Aorta (tissue), 5 donors: ENCODE measurements around the gene FAM185A. TPM values are rescaled to one million over a fixed set of nuclear protein-coding genes. Genes with fewer than 3 reads are reported as not detected.
"Not testable (repeated sequence)": the region's sequence is repeated elsewhere in the genome, so short reads cannot be mapped to it uniquely, and the experiment has no call there.

Experiments
- ATAC-seq: fragments of 200-7000 bp; cut with Tn5 transposase; one replicate; pipeline ENCODE4 v1.9.1; 2022; ENCODE audit warnings: moderate library complexity; ENCODE audit not compliant: low FRiP score
- DNase-seq, 2 donors: peaks; one replicate each; pipeline ENCODE4 v3.0.0-alpha.2; 2020
- H3K27ac ChIP-seq, 2 donors: one replicate each; pipeline ENCODE4 v1.5.1; 2013; ENCODE audit warnings: low read length in 2 of 2, mild to moderate bottlenecking in 2 of 2, moderate library complexity in 2 of 2, control low read depth in 1 of 2, inconsistent platforms in 1 of 2, low read depth in 1 of 2
- H3K27me3 ChIP-seq, 2 donors: one replicate each; pipeline ENCODE4 v1.6.1; 2013; ENCODE audit warnings: control low read depth in 1 of 2, low read length in 1 of 2, mild to moderate bottlenecking in 1 of 2, moderate library complexity in 1 of 2; ENCODE audit not compliant: insufficient read depth in 2 of 2, control insufficient read depth in 1 of 2
- H3K36me3 ChIP-seq, 2 donors: one replicate each; pipeline ENCODE4 v1.6.1; 2013; ENCODE audit warnings: control low read depth in 1 of 2, low read length in 1 of 2, mild to moderate bottlenecking in 1 of 2; ENCODE audit not compliant: insufficient read depth in 2 of 2, control insufficient read depth in 1 of 2
- H3K4me1 ChIP-seq, 2 donors: one replicate each; pipeline ENCODE4 v1.6.1; 2013; ENCODE audit warnings: low read length in 2 of 2, control low read depth in 1 of 2, mild to moderate bottlenecking in 1 of 2, moderate library complexity in 1 of 2; ENCODE audit not compliant: insufficient read depth in 2 of 2, control insufficient read depth in 1 of 2
- H3K4me3 ChIP-seq, 2 donors: one replicate each; pipeline ENCODE4 v1.5.1; 2013; ENCODE audit warnings: low read length in 2 of 2, control low read depth in 1 of 2, mild to moderate bottlenecking in 1 of 2
- H3K9me3 ChIP-seq: one replicate; pipeline ENCODE4 v1.6.1; 2013; ENCODE audit warnings: mild to moderate bottlenecking, low read length; ENCODE audit not compliant: control insufficient read depth
- WGBS, 2 donors: extraction: QIAGEN DNeasy Blood & Tissue Kit; methylation state at CpG; one replicate each; pipeline ENCODE4 v1.1.7; 2013; 5-methylcytosine and 5-hydroxymethylcytosine counted together
- intact Hi-C, 2 donors: fragments of 100-400 bp; cut with DNase I; formaldehyde crosslinking; loops; one replicate each; pipeline versions ENCODE4 v1.14.2 to v1.15.0; 2022
- polyA plus RNA-seq, 2 donors: library from polyadenylated mRNA; stranded (reverse); fragments of 200-250 nt; gene quantifications; one replicate each; pipeline ENCODE4 v1.2.3, GENCODE V29; 2013
- total RNA-seq, 2 donors: library from RNA; stranded (reverse); fragmentation: NEBNext Ultra II Directional; extraction: Animal tissue kit (Norgen Biotek cat#: 25700); gene quantifications; one replicate each; pipeline ENCODE4 v1.2.1, GENCODE V29; 2021
- donor health status: healthy with polysubstance abuse.
- donor health status: Bipolar disorder and iron deficiency.
- donor health status: DM: no; HTN: no; CAD: no.
- donor health status: DM: no; HTN: no; CAD: no.
- donor health status: DM: yes; HTN: yes; CAD: no.

The FAM185A gene
- total and polyA plus RNA-seq, 4 donors, result 3.6 to 12.6 (median 6.3) TPM

DNA sequence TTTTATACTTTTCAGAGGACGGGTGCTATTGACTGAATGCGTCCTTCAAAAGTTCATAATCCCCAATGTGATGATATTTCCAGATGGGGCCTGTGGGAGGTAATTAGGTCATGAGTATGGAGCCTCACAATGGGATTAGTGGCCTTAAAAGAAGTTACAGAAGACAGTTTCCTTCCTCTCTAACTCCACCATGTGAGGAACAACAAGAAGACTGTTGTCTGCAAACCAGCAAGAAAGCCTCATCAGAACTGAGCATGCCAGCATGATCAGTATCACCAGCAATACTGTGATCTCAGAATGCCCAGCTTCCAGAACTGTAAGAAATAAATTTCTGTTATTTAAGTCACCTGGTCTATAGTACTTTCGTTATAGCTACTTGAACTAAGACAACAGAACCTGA is 18.4 kb upstream of the FAM185A start:
- DNase-seq, H3K9me3 ChIP-seq, H3K36me3 ChIP-seq, H3K4me1 ChIP-seq, ATAC-seq, H3K27me3 ChIP-seq, intact Hi-C loops, H3K4me3 ChIP-seq, H3K27ac ChIP-seq: not testable (repeated sequence)
- 77 to 94% methylated on average over 1 to 2 of the region's 3 CpGs for WGBS, 2 donors

DNA sequence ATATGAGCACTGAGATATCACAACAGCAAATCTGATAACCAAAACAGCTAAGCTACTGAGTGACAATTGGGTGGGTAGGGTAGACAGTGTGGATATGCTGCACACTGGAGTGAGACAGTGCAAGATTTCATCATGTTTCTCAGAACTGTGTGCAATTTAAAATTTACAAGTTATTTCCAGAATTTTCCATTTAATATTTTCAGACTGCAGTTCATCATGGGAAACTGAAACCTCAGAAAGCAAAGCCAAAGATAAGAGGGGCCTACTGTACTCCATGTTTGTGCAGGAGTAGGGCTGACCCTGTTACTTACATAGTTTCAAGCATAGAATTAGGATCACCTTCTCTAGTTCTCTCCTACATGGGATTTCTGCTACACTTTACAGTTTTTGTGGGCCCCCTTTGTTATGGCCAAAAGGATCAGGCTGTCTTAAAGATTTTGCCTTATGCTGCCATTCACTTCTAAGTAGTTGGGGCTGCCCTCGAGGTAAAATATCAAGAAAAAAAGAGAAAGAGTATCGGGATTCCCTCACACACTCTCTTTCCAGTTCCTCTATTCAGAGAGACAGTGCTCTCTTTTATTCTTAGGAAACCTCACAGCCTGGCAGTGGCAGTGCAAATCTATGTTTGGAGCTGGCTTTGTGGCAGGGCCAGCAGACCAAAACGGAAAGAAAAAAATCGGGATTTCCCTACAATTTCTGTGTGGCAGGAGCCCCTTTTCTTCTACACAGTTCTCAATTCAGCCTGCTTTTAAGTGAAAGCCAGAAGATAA is 6.6 kb upstream of the FAM185A start:
- H3K4me1 ChIP-seq, ATAC-seq, H3K27me3 ChIP-seq, H3K9me3 ChIP-seq, H3K4me3 ChIP-seq, H3K27ac ChIP-seq, DNase-seq, intact Hi-C loops, H3K36me3 ChIP-seq: not testable (repeated sequence)
- WGBS, 2 donors, result 11 to 17% methylated on average over 2 of the region's 4 CpGs

DNA sequence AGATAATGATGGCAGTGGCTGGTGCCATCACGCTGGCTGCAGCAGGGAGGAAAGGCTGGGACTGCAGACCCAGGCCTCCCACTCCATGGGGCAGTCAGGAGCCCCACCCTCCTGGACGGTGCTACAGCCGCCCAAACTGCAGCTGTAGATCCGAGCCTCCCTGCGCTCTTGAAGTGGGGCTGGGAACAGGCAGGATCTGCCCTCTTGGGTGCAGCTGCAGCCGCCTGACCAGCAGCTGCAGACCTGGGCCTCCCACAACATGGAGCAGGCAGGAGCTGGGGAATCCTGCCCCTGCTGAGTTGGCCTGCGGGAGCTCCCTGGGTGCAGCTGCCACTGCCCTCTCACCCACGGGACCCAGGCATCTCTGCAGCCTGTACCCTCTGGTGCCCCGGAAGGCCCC is 4.9 kb upstream of the FAM185A start:
- H3K4me1 ChIP-seq, H3K27ac ChIP-seq, intact Hi-C loops, DNase-seq, H3K4me3 ChIP-seq, H3K36me3 ChIP-seq, ATAC-seq, H3K27me3 ChIP-seq, H3K9me3 ChIP-seq: not testable (repeated sequence)
- 84 to 88% methylated on average over 7 to 9 of the region's 9 CpGs for WGBS, 2 donors

DNA sequence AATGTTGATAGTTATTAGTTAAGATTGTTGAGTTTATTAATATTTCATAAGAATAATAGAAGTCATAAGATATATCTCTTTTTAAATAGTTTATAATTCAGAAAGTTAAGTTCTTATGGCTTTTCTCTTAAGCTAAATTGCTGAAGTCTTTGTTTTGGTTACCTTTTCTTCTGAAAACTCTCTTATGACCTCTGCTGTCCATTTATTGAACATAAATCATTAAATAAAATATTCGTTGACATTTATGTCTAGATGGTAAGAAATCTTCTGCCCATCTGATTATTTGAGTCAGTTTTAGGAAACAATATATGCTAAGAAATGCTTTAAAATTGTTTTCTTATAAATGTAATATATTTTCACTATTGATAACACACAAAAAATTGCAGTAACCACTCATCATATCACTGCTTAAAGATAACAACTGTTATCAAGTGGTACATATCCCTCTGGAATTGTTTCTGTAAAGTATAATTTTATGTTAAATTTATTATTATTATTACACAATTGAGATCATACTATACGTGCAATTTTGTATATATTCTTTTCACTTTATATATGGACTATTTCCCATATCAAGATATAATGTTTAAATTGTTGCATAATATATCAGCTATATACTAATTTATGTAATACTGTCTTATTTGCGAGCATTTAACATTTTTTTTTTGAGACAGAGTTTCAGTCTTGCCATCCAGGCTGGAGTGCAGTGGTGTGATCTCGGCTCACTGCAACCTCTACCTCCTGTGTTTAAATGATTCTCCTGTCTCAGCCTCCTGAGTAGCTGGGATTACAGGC is 3.1 kb upstream of the FAM185A start:
- H3K36me3 ChIP-seq, DNase-seq, intact Hi-C loops, H3K4me3 ChIP-seq, H3K4me1 ChIP-seq, H3K27ac ChIP-seq, H3K9me3 ChIP-seq, ATAC-seq, H3K27me3 ChIP-seq: not testable (repeated sequence)
- 64 to 67% methylated on average over 4 of the region's 4 CpGs for WGBS, 2 donors

DNA sequence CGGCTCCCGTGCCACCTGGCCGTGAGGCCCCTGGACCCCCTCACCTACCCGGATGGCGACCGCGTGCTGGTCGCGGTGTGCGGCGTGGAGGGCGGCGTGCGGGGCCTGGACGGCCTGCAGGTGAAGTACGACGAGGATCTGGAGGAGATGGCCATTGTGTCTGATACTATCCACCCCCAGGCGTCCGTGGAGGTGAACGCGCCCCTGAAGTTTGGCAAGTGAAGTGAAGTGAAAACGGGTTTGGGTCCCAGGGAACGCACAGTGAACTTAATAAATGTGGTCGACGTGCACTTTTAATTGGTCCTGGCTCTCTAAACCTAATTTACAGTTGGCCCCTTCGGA is 617 bp downstream of the FAM185A start:
- H3K27me3 ChIP-seq, H3K9me3 ChIP-seq, H3K4me1 ChIP-seq, intact Hi-C loops, H3K36me3 ChIP-seq, H3K27ac ChIP-seq, ATAC-seq, DNase-seq: not testable (repeated sequence)
- H3K4me3 ChIP-seq, result peak overlapping the region; percentile 60 to 80
- 9 to 16% methylated on average over 7 to 14 of the region's 26 CpGs for WGBS, 2 donors

DNA sequence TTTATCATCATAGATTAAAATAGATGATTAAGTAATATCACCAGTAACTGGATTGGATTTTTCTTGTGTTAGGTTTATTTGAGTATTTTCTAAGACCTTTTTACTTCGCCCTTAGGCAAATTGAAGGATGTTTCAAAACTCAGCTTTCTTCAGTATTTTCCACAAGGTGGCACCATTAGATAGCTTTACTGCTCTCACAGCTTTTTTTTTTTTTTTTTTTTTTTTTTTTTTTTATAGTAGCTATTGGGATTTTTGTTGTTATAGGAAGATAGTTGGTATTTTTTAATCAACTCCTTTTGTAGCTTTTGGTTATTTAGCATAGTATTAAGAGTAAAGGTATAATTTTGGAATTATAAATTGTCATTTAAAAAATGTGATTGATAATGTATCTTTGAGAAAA is 9.4 kb downstream of the FAM185A start:
- H3K9me3 ChIP-seq, H3K4me1 ChIP-seq, H3K36me3 ChIP-seq, DNase-seq, H3K27ac ChIP-seq, H3K4me3 ChIP-seq, H3K27me3 ChIP-seq: not testable (repeated sequence)
- 50% methylated on average over 1 of the region's 1 CpG; no CpG with 5 or more reads in 1 of the 2 donors for WGBS, 2 donors
- peak; percentile 46 for ATAC-seq
- intact Hi-C loops, result loop anchor here in 1 of 2 donors (5.0 kb wide), 1 partner anchor 304 kb away; no protein-coding TSS in a partner anchor

DNA sequence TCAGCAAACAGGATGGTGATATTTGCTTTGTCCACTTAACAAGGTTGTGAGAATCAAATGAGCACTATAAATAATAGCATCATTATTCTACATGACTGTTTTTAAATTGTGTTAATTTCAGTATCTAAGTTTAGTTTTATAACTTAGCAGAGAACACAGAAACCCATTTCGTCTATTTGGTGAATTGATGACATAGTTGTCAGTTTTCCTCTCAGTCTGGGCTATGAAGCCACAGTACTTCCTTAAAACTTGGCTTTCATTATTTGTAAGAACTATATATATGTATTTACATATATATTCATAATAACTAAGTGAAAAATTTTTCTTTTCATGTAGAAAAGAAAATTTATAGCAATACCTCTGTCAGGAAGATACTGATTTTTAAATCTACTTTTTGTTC is 11.1 kb downstream of the FAM185A start:
- DNase-seq, H3K27me3 ChIP-seq, H3K27ac ChIP-seq, H3K4me3 ChIP-seq, ATAC-seq, H3K36me3 ChIP-seq, H3K9me3 ChIP-seq, H3K4me1 ChIP-seq: not testable (repeated sequence)
- intact Hi-C loops, result loop anchor here in 1 of 2 donors (5.0 kb wide), 1 partner anchor 302 kb away; no protein-coding TSS in a partner anchor
- WGBS, 2 donors, result 64 to 69% methylated on average over 1 of the region's 1 CpG

DNA sequence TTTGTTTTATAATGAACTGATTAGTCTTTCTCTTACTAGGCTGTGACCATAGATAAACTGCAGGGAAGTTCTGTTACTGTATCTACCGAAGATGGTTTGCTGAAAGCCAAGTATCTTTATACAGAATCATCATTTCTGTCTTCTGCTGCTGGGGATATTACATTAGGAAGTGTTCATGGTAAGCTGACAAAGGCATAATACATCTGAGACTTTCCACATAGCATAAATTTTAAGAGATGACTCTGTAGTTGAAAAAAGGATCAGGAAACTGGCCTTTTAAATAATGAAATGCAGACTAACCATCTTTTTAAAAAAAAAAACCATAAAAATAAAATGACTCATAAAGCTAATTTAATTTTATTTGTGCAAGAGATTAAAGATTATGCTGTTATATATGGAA is 12.4 kb downstream of the FAM185A start:
- H3K4me3 ChIP-seq, H3K36me3 ChIP-seq, H3K4me1 ChIP-seq, H3K27ac ChIP-seq, intact Hi-C loops, DNase-seq, H3K27me3 ChIP-seq, ATAC-seq, H3K9me3 ChIP-seq: not testable (repeated sequence)
- 54 to 72% methylated on average over 1 of the region's 1 CpG for WGBS, 2 donors
